MM.1S (cell line): ENCODE results near the gene CHRM4.
A peak's percentile ranks its signal among the peaks of the same experiment; 100 is the strongest.

Source experiments
- DNase-seq: peaks from one replicate; pipeline ENCODE4 v3.0.0-alpha.2; 2015
- H2AFZ ChIP-seq: fragments of 300-600 bp; sonication (generic); 2 replicates; pipeline ENCODE4 v1.6.0; 2016; ENCODE audit warnings: antibody characterized with exemption, low read length
- H3F3A ChIP-seq: fragments of 300-600 bp; sonication (generic); 2 replicates; pipeline ENCODE4 v1.6.1; 2016; ENCODE audit warnings: mild to moderate bottlenecking, antibody characterized with exemption, low read length, moderate library complexity, mixed read lengths; ENCODE audit not compliant: insufficient read depth
- H3K27ac ChIP-seq: fragments of 300-600 bp; sonication (generic); 2 replicates; pipeline ENCODE4 v1.5.1; 2016; ENCODE audit warnings: mild to moderate bottlenecking, low read length
- H3K27me3 ChIP-seq: fragments of 300-600 bp; sonication (generic); replicated peaks from 2 replicates; pipeline ENCODE4 v1.6.0; 2016; ENCODE audit warnings: low read length; ENCODE audit not compliant: insufficient read depth
- H3K36me3 ChIP-seq: fragments of 300-600 bp; sonication (generic); replicated peaks from 2 replicates; pipeline ENCODE4 v1.6.1; 2016; ENCODE audit warnings: mild to moderate bottlenecking, low read length, mixed read lengths; ENCODE audit not compliant: insufficient read depth
- H3K4me1 ChIP-seq: fragments of 300-600 bp; sonication (generic); 2 replicates; pipeline ENCODE4 v1.6.1; 2016; ENCODE audit warnings: low read length, mixed read lengths
- H3K4me2 ChIP-seq: fragments of 300-600 bp; sonication (generic); 2 replicates; pipeline ENCODE4 v1.6.0; 2016; ENCODE audit warnings: low read depth, low read length
- H3K4me3 ChIP-seq: fragments of 300-600 bp; sonication (generic); 2 replicates; pipeline ENCODE4 v1.5.1; 2016; ENCODE audit warnings: low read length, mixed read lengths
- H3K79me2 ChIP-seq: fragments of 300-600 bp; sonication (generic); 2 replicates; pipeline ENCODE4 v1.6.1; 2016; ENCODE audit warnings: mixed run types, low read length, mixed read lengths
- H3K9ac ChIP-seq: fragments of 300-600 bp; sonication (generic); 2 replicates; pipeline ENCODE4 v1.6.1; 2016; ENCODE audit warnings: low read length, mixed read lengths
- H3K9me2 ChIP-seq: fragments of 300-600 bp; sonication (generic); replicated peaks from 2 replicates; pipeline ENCODE4 v1.6.1; 2016; ENCODE audit warnings: mild to moderate bottlenecking, low read length, mixed read lengths; ENCODE audit not compliant: insufficient read depth
- H3K9me3 ChIP-seq: fragments of 300-600 bp; sonication (generic); replicated peaks from 2 replicates; pipeline ENCODE4 v1.6.1; 2016; ENCODE audit warnings: mild to moderate bottlenecking, low read length, mixed read lengths; ENCODE audit not compliant: insufficient read depth
- H4K20me1 ChIP-seq: fragments of 300-600 bp; sonication (generic); 2 replicates; pipeline ENCODE4 v1.6.1; 2016; ENCODE audit warnings: mild to moderate bottlenecking, low read length, moderate library complexity, mixed read lengths; ENCODE audit not compliant: insufficient read depth
- EZH2 ChIP-seq: fragments of 300-600 bp; sonication (generic); optimal IDR thresholded peaks from 2 replicates; pipeline ENCODE3; 2017; ENCODE audit warnings: low read depth, mild to moderate bottlenecking, antibody characterized with exemption, low read length, mixed read lengths
- EZH2phosphoT487 ChIP-seq: fragments of 300-600 bp; sonication (generic); IDR thresholded peaks from 2 replicates; pipeline ENCODE4 v1.6.1; 2018; ENCODE audit warnings: antibody characterized with exemption, low read length
- TF ChIP-seq, protein P1 (sequence below): fragments of 300-600 bp; sonication (generic); IDR thresholded peaks from 2 replicates; pipeline ENCODE4 v1.5.1; 2016; ENCODE audit warnings: antibody characterized with exemption, low read length, mixed read lengths

Gene CHRM4

DNA sequence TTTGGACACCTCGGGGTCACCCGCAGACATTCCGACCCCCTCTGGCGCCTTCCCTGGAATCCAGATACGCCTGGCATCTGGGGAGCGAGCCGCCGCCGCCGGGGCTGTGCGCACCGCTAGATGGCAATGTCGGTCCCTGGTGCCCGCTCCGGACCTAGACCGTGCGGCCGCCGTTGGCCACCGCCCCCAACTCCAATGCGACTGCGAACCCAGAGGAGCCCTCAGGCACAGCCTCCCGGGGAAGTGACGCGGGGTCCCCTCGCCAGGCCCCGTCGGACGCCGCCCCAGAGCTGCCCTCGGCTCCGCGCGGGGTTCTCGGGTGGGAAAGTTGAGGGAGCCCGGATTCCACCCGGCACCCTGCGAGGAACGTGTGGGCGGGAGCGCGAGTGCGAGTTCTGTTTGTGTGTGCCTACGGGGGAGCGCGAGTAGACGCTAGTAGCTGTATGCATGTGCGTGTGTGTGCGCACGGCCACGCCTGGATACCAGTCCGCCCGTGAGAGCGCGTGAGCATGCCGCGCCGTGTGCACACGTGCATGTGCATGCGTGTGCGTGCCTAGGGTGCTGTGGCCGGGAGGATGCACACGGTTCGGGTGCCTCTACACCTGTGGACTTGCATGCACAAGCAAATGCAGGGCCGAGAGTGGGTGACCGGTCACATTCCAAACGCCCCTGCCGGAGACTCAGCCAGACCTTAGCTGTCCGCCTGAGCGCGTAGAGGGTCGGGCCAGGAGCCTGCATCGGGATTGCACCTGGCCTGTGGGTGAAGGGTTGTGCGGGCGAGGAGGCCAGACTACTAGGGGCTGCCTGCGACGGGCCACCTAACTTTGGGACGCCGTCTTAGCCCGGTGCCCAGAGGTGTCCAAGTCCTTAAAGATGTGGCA lies 1.9 kb downstream of the CHRM4 start:
- peaks cover 64% of the 10 kb centered on the region for H3K27me3 ChIP-seq

DNA sequence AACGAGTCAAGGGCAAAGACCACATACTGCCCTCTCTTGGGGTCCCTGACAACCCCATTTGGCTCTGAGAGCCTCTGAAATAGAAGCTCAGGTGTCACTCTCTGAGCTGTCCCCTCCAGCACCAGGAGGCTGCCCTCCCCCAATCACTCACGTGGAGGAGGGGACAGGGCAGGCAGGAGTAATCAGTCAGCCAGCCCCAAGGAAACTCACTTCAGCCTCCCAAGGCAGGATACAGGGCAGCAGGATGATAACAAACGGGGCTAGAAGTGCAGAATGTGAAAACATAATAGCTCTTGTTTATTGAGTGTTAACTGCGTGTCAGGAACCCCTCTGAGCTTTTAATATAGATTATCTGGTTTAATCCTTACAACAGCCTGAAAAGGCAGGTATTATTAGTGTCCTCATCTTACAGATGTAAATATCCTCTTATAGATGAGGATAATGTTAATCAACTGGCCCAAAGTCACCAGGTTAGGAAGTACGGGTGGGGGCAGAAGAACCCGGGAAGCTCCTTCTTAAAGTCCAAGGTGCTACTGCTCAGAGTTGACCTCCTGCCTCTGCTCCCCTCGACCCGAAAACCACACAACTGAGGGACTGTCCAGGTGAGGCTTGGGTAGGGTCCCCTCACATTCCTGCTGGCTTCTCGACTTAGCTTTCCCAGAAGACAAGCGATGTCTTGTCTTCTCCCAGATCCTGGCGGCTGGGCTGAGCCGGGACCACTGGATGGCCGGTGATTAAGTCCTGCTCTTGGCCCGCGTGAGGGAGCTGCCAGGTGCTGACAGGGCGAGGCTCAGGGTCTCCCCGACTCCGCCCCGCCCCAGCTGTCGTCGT lies 2.7 kb downstream of the CHRM4 start:
- no peak for TF ChIP-seq EZH2
- TF ChIP-seq EZH2phosphoT487: no peak
- TF ChIP-seq, protein P1, sequence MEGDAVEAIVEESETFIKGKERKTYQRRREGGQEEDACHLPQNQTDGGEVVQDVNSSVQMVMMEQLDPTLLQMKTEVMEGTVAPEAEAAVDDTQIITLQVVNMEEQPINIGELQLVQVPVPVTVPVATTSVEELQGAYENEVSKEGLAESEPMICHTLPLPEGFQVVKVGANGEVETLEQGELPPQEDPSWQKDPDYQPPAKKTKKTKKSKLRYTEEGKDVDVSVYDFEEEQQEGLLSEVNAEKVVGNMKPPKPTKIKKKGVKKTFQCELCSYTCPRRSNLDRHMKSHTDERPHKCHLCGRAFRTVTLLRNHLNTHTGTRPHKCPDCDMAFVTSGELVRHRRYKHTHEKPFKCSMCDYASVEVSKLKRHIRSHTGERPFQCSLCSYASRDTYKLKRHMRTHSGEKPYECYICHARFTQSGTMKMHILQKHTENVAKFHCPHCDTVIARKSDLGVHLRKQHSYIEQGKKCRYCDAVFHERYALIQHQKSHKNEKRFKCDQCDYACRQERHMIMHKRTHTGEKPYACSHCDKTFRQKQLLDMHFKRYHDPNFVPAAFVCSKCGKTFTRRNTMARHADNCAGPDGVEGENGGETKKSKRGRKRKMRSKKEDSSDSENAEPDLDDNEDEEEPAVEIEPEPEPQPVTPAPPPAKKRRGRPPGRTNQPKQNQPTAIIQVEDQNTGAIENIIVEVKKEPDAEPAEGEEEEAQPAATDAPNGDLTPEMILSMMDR: no peak
- no peaks in the 10 kb centered on the region for H3K36me3 ChIP-seq
- peak overlapping the region; percentile 61; the same call in 1 of the 2 replicates for H3K4me3 ChIP-seq
- peaks cover 5% of the 10 kb centered on the region; the same call in 1 of the 2 replicates for H4K20me1 ChIP-seq
- H2AFZ ChIP-seq: no peak overlapping the region
- H3K9ac ChIP-seq: no peak overlapping the region
- H3K9me3 ChIP-seq: no peaks in the 10 kb centered on the region
- H3K4me1 ChIP-seq: peaks cover 3% of the 10 kb centered on the region; the same call in 1 of the 2 replicates
- H3K27me3 ChIP-seq: peaks cover 68% of the 10 kb centered on the region
- H3F3A ChIP-seq: no peaks in the 10 kb centered on the region
- peak overlapping the region; percentile 98 for H3K4me2 ChIP-seq
- no peak overlapping the region for H3K27ac ChIP-seq
- DNase-seq: no peak
- no peaks in the 10 kb centered on the region for H3K9me2 ChIP-seq
- no peaks in the 10 kb centered on the region for H3K79me2 ChIP-seq

More for the DNA sequence above, 1.9 kb downstream of the CHRM4 start:
- peak overlapping the region; percentile 65 for H2AFZ ChIP-seq
- DNase-seq: peak; percentile 53
- peak overlapping the region; percentile 98 for H3K4me2 ChIP-seq
- H3K4me1 ChIP-seq: peaks cover 3% of the 10 kb centered on the region; the same call in 1 of the 2 replicates
- H3K36me3 ChIP-seq: no peaks in the 10 kb centered on the region
- H3K79me2 ChIP-seq: no peaks in the 10 kb centered on the region
- H4K20me1 ChIP-seq: peaks cover 5% of the 10 kb centered on the region; the same call in 1 of the 2 replicates
- H3K27ac ChIP-seq: no peak overlapping the region
- H3K9me2 ChIP-seq: no peaks in the 10 kb centered on the region
- peak overlapping the region; percentile 61 for H3K4me3 ChIP-seq
- TF ChIP-seq, protein P1: peak; percentile 80
- no peak for TF ChIP-seq EZH2phosphoT487
- no peak for TF ChIP-seq EZH2
- no peaks in the 10 kb centered on the region for H3F3A ChIP-seq
- H3K9me3 ChIP-seq: no peaks in the 10 kb centered on the region
- no peak overlapping the region for H3K9ac ChIP-seq

DNA sequence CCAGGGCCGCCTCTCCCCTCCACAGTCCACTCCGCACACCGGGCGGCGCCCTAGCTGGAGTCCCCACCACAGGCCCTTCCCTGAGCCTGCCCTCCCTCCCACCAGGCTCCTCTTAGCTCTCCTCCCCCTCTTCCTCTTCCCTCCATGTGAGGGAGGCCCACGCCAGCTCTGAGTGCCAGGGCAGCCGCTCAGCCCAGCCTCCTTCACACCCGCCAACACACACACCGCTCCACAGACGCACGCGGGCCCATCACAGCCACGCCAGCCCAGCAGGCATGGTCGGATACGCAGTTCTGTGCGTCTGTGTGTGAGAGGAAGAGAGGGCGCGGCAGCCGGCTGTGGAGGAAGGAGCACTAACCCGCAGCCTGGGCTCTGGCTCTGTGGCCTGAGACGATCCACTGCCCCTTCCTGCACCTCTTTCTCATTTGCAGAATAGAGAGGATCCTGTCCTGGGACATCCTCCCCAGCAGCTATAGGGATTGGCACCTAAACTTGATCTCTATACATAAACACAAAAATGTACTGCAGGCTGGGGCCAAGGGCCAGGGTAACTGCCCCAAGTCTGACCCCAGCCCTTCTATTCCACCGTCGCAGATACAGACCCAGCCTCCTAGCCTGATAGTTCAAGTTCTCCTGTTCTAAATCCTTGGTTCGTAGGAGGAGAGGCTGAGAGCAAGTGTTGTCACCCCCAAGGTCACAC lies 3.5 kb downstream of the CHRM4 start:
- Histone ChIP-seq H3K9me3 (no peaks in the 10 kb centered on the region), H3K27me3 (peaks cover 75% of the 10 kb centered on the region), H3K4me1 (peaks cover 3% of the 10 kb centered on the region; the same call in 1 of the 2 replicates), H3K79me2 (no peaks in the 10 kb centered on the region), H3K36me3 (no peaks in the 10 kb centered on the region), H3F3A (no peaks in the 10 kb centered on the region), H3K9ac (no peak overlapping the region), H3K4me3 (no peak overlapping the region), H3K4me2 (no peak overlapping the region), H3K9me2 (no peaks in the 10 kb centered on the region), H4K20me1 (peaks cover 4% of the 10 kb centered on the region; the same call in 1 of the 2 replicates), H2AFZ (no peak overlapping the region), H3K27ac (no peak overlapping the region)
- no peak for DNase-seq
- TF ChIP-seq EZH2: no peak
- TF ChIP-seq EZH2phosphoT487: no peak
- TF ChIP-seq, protein P1: no peak
